IMR-90 (cell line): ENCODE measurements around the gene FOXL1. TPM values are rescaled to one million over a fixed set of nuclear protein-coding genes. Genes with fewer than 3 reads are reported as not detected.

Experiments used
- ATAC-seq: fragments of 200-7000 bp; cut with Tn5 transposase; 2 replicates; pipeline ENCODE4 v1.9.1; 2020; ENCODE audit warnings: low read depth, mild to moderate bottlenecking, moderate library complexity
- BruUV-seq: library from RNA; stranded (reverse); fragments of 400-500 nt; replicated peaks from 2 replicates; lab custom pipeline; 2021; lab: Mats Ljungman, UMichigan
- CTCF ChIA-PET: fragments of 300-600 bp; formaldehyde crosslinking; extraction: SDS; loops from one replicate; lab custom pipeline; 2021; ENCODE audit warnings: antibody characterized with exemption; lab: Yijun Ruan, JAX
- POLR2A ChIA-PET: fragments of 300-600 bp; sonication (Branson Sonifier 250); formaldehyde crosslinking; loops from one replicate; lab custom pipeline; 2022; ENCODE audit warnings: antibody characterized with exemption; ENCODE audit not compliant: unreplicated experiment; lab: Charles Lee
- DNase-seq: peaks from one replicate; pipeline ENCODE4 v3.0.0; 2013
- H2AFZ ChIP-seq: replicated peaks from 2 replicates; pipeline ENCODE3; 2013; ENCODE audit warnings: low read length, mild to moderate bottlenecking; ENCODE audit not compliant: poor library complexity
- H2AK5ac ChIP-seq: 2 replicates; pipeline ENCODE4 v1.6.1; 2013; ENCODE audit warnings: low read depth, low read length, inconsistent platforms
- H2AK9ac ChIP-seq: replicated peaks from 2 replicates; pipeline ENCODE3; 2013; ENCODE audit warnings: mild to moderate bottlenecking, low read depth, low read length, moderate library complexity; ENCODE audit not compliant: poor library complexity
- H2BK120ac ChIP-seq: 2 replicates; pipeline ENCODE4 v1.6.1; 2013; ENCODE audit warnings: low read depth, low read length, inconsistent platforms
- H2BK15ac ChIP-seq: 3 replicates; pipeline ENCODE4 v1.6.1; 2013; ENCODE audit warnings: low read depth, low read length, inconsistent platforms
- H2BK20ac ChIP-seq: 2 replicates; pipeline ENCODE4 v1.6.1; 2013; ENCODE audit warnings: low read depth, mild to moderate bottlenecking, inconsistent platforms, low read length, moderate library complexity
- H2BK5ac ChIP-seq: 2 replicates; pipeline ENCODE4 v1.6.1; 2013; ENCODE audit warnings: mild to moderate bottlenecking, low read depth, low read length, inconsistent platforms; ENCODE audit not compliant: poor library complexity, severe bottlenecking
- H3K14ac ChIP-seq: replicated peaks from 2 replicates; pipeline ENCODE4 v1.6.1; 2013; ENCODE audit warnings: low read depth, low read length, inconsistent platforms
- H3K18ac ChIP-seq: 2 replicates; pipeline ENCODE4 v1.6.1; 2013; ENCODE audit warnings: low read depth, low read length, control low read depth
- H3K23ac ChIP-seq: 2 replicates; pipeline ENCODE4 v1.6.1; 2013; ENCODE audit warnings: low read depth, low read length, inconsistent platforms
- H3K27ac ChIP-seq: 2 replicates; pipeline ENCODE4 v1.5.1; 2013; ENCODE audit warnings: mild to moderate bottlenecking, control low read depth, low read length; ENCODE audit not compliant: insufficient read depth
- H3K27me3 ChIP-seq: 2 replicates; pipeline ENCODE4 v1.6.1; 2013; ENCODE audit warnings: low read length; ENCODE audit not compliant: control insufficient read depth, insufficient read depth
- H3K36me3 ChIP-seq: 2 replicates; pipeline ENCODE4 v1.6.1; 2013; ENCODE audit warnings: low read length, mixed read lengths; ENCODE audit not compliant: control insufficient read depth, insufficient read depth
- H3K4ac ChIP-seq: 2 replicates; pipeline ENCODE4 v1.6.1; 2013; ENCODE audit warnings: low read depth, low read length, inconsistent platforms
- H3K4me1 ChIP-seq: 2 replicates; pipeline ENCODE4 v1.6.1; 2013; ENCODE audit warnings: low read length, mixed read lengths; ENCODE audit not compliant: control insufficient read depth, insufficient read depth
- H3K4me2 ChIP-seq: 2 replicates; pipeline ENCODE4 v1.6.1; 2013; ENCODE audit warnings: low read depth, mild to moderate bottlenecking, control low read depth, low read length, moderate library complexity
- H3K4me3 ChIP-seq: 2 replicates; pipeline ENCODE4 v1.5.1; 2013; ENCODE audit warnings: low read depth, mild to moderate bottlenecking, control low read depth, low read length, moderate library complexity; ENCODE audit not compliant: insufficient read depth
- H3K56ac ChIP-seq: 2 replicates; pipeline ENCODE4 v1.6.1; 2013; ENCODE audit warnings: low read length, inconsistent platforms; ENCODE audit not compliant: insufficient read depth; ENCODE audit errors: extremely low read depth
- H3K79me1 ChIP-seq, 2 experiments: 2 replicates each; pipeline ENCODE4 v1.6.1; 2013; ENCODE audit warnings: low read length in 2 of 2, inconsistent platforms in 1 of 2, low read depth in 1 of 2
- H3K9ac ChIP-seq: 2 replicates; pipeline ENCODE4 v1.6.1; 2013; ENCODE audit warnings: low read depth, low read length, control low read depth
- H3K9me1 ChIP-seq: 2 replicates; pipeline ENCODE4 v1.6.1; 2013; ENCODE audit warnings: low read length, inconsistent platforms; ENCODE audit not compliant: insufficient read depth
- H3K9me3 ChIP-seq: 2 replicates; pipeline ENCODE4 v1.6.1; 2013; ENCODE audit warnings: low read length; ENCODE audit not compliant: control insufficient read depth, insufficient read depth
- H4K20me1 ChIP-seq: 2 replicates; pipeline ENCODE4 v1.6.1; 2013; ENCODE audit warnings: low read length, inconsistent platforms; ENCODE audit not compliant: insufficient read depth
- H4K5ac ChIP-seq: 2 replicates; pipeline ENCODE4 v1.6.1; 2013; ENCODE audit warnings: mild to moderate bottlenecking, low read depth, low read length, control low read depth
- H4K8ac ChIP-seq, 2 experiments: 2 replicates each; pipeline ENCODE4 v1.6.1; 2013; ENCODE audit warnings: low read depth in 2 of 2, low read length in 2 of 2, control low read depth in 1 of 2, inconsistent platforms in 1 of 2
- H4K91ac ChIP-seq: 2 replicates; pipeline ENCODE4 v1.6.1; 2013; ENCODE audit warnings: low read depth, low read length, inconsistent platforms; ENCODE audit not compliant: insufficient read depth
- BHLHE40 ChIP-seq: fragments of 150-350 bp; IDR thresholded peaks from 2 replicates; pipeline ENCODE4 v1.6.1; 2016; ENCODE audit warnings: mild to moderate bottlenecking, low read depth, low read length
- CEBPB ChIP-seq: IDR thresholded peaks from 2 replicates; pipeline ENCODE4 v1.6.1; 2012; ENCODE audit warnings: low read depth, low read length, improper control_type of control experiment
- CHD1 ChIP-seq: IDR thresholded peaks from 2 replicates; pipeline ENCODE4 v1.6.1; 2012; ENCODE audit warnings: low read depth, low read length, improper control_type of control experiment
- CTCF ChIP-seq: conservative IDR thresholded peaks from 2 replicates; pipeline ENCODE4 v1.5.1; 2012; ENCODE audit warnings: mild to moderate bottlenecking, low read depth, low read length, improper control_type of control experiment
- ELK1 ChIP-seq: fragments of 150-350 bp; IDR thresholded peaks from 2 replicates; pipeline ENCODE4 v1.6.1; 2016; ENCODE audit warnings: low read depth, mild to moderate bottlenecking, low read length, moderate library complexity, borderline replicate concordance
- FOS ChIP-seq: fragments of 150-350 bp; IDR thresholded peaks from 2 replicates; pipeline ENCODE4 v1.6.1; 2016; ENCODE audit warnings: low read depth, low read length
- NFE2L2 ChIP-seq: fragments of 150-350 bp; IDR thresholded peaks from 2 replicates; pipeline ENCODE4 v1.6.1; 2016; ENCODE audit warnings: low read depth, mild to moderate bottlenecking, low read length
- POLR2A ChIP-seq: IDR thresholded peaks from 2 replicates; pipeline ENCODE4 v1.6.1; 2012; ENCODE audit warnings: mild to moderate bottlenecking, low read depth, low read length
- RAD21 ChIP-seq: IDR thresholded peaks from 2 replicates; pipeline ENCODE4 v1.6.1; 2012; ENCODE audit warnings: low read length, improper control_type of control experiment
- RCOR1 ChIP-seq: IDR thresholded peaks from 2 replicates; pipeline ENCODE4 v1.6.1; 2012; ENCODE audit warnings: mild to moderate bottlenecking, low read length, improper control_type of control experiment; ENCODE audit not compliant: insufficient replicate concordance
- RFX5 ChIP-seq: IDR thresholded peaks from 2 replicates; pipeline ENCODE4 v1.8.0; 2012; ENCODE audit warnings: low read depth, mild to moderate bottlenecking, low read length, moderate library complexity
- SMC3 ChIP-seq: fragments of 150-350 bp; IDR thresholded peaks from 2 replicates; pipeline ENCODE4 v1.6.1; 2016; ENCODE audit warnings: low read depth, mild to moderate bottlenecking, antibody characterized with exemption, low read length, moderate library complexity
- WGBS, 2 experiments: methylation state at CpG; one replicate each; pipeline versions ENCODE4 v1.1.5 to v1.1.7; 2013; ENCODE audit warnings: missing lambda C conversion rate in 2 of 2; ENCODE audit not compliant: insufficient read length in 1 of 2; ENCODE audit errors: extremely low coverage in 2 of 2; 5-methylcytosine and 5-hydroxymethylcytosine counted together
- dilution Hi-C: fragments of 300-500 bp; cut with HindIII; formaldehyde crosslinking; loops from one replicate; pipeline ENCODE4 v1.14.3; 2018; ENCODE audit warnings: low sequenced_read_pairs; ENCODE audit not compliant: unreplicated experiment
- in situ Hi-C: fragments of 300-500 bp; cut with MboI; formaldehyde crosslinking; loops from 3 replicates; pipeline ENCODE4 v1.14.3; 2019; ENCODE audit warnings: low sequenced_read_pairs, inconsistent platforms, mixed read lengths
- intact Hi-C: fragments of 100-400 bp; cut with micrococcal nuclease; formaldehyde crosslinking; loops from 2 replicates; pipeline ENCODE4 v1.10.0; 2022
- polyA plus RNA-seq, 3 experiments: library from polyadenylated mRNA; depleted of rRNA; stranded (reverse); fragments of >200 nt; gene quantifications; 2 replicates each; pipeline ENCODE4 v1.2.3, GENCODE V29; 2012; ENCODE audit warnings: low replicate concordance in 1 of 3
- total RNA-seq: library from RNA; depleted of rRNA; stranded (reverse); fragments of >200 nt; gene quantifications from 2 replicates; pipeline ENCODE4 v1.2.3, GENCODE V29; 2012
- TF ChIP-seq, protein P1 (sequence below): fragments of 150-350 bp; IDR thresholded peaks from 2 replicates; pipeline ENCODE4 v1.6.1; 2017; ENCODE audit warnings: mild to moderate bottlenecking, antibody characterized with exemption, low read length, low read depth

Gene FOXL1
- total and polyA plus RNA-seq, 2 of the 4 experiments (the other 2 are of a cell fraction): 15.2 to 25.8 TPM

GRCh38 chr16:86563469-86564345 lies 14.6 kb upstream of the FOXL1 start:
- ChIA-PET CTCF (interaction anchor here (0.6 to 2.0 kb wide), 10 partner anchors 12 to 715 kb away, joined by 3 to 18 read pairs (median 3); no protein-coding TSS in a partner anchor), POLR2A (no interaction called here)
- H3K18ac ChIP-seq: no peak overlapping the region
- no peak overlapping the region for H2AK9ac ChIP-seq
- no peak overlapping the region; the same call in 1 of the 2 replicates for H3K23ac ChIP-seq
- peak overlapping the region; percentile 80 for H3K4me2 ChIP-seq
- dilution Hi-C loops (no loop called here), intact Hi-C loops (loop anchor here (1.0 to 10.0 kb wide), 7 partner anchors 499 to 1071 kb away; partner anchors contain the start of gene FBXO31), in situ Hi-C loops (loop anchor here (5.0 kb wide), 1 partner anchor 714 kb away; no protein-coding TSS in a partner anchor)
- H3K27me3 ChIP-seq: no peaks in the 10 kb centered on the region
- H3K27ac ChIP-seq: 0 out of 2 replicates have a peak overlapping the region, but pooled peaks have one; percentile 18
- peaks cover 2% of the 10 kb centered on the region; the same call in 1 of the 2 replicates for H3K4me1 ChIP-seq
- H3K4me3 ChIP-seq: peak overlapping the region; percentile 32
- WGBS, 2 experiments: 0% methylated on average over 14 of the region's 41 CpGs; no CpG with 5 or more reads in 1 of the 2 experiments
- peak overlapping the region; percentile 66 for H2AFZ ChIP-seq
- peak overlapping the region; percentile 40 for H3K14ac ChIP-seq
- no peak overlapping the region for H2AK5ac ChIP-seq
- DNase-seq (peak; percentile 89), ATAC-seq (peak; percentile 70)
- peak overlapping the region in 1 of 2 experiments; percentile 38; a peak in 1 of 4 replicates for H4K8ac ChIP-seq
- H3K36me3 ChIP-seq: no peaks in the 10 kb centered on the region
- peak overlapping the region; percentile 61 for H3K9ac ChIP-seq
- H3K56ac ChIP-seq: no peak overlapping the region
- no peak overlapping the region for H4K5ac ChIP-seq
- peak overlapping the region; percentile 38; the same call in 1 of the 2 replicates for H2BK120ac ChIP-seq
- H3K79me1 ChIP-seq: peaks cover 0 to 5% of the 10 kb centered on the region in 2 experiments; a peak in 1 of 4 replicates
- no peak overlapping the region for H2BK20ac ChIP-seq
- BruUV-seq: no TSS peak
- H4K20me1 ChIP-seq: no peaks in the 10 kb centered on the region
- peak overlapping the region; percentile 29; the same call in 1 of the 2 replicates for H3K4ac ChIP-seq
- H4K91ac ChIP-seq: no peak overlapping the region
- H3K9me1 ChIP-seq: no peaks in the 10 kb centered on the region
- H2BK15ac ChIP-seq: 0 out of 3 replicates have a peak overlapping the region, but pooled peaks have one; percentile 2
- no peak overlapping the region for H2BK5ac ChIP-seq
- no peaks in the 10 kb centered on the region for H3K9me3 ChIP-seq
- TF ChIP-seq CHD1 (peak; percentile 92; the same call in 1 of the 2 replicates), RCOR1 (no peak), RFX5 (no peak), RAD21 (peak; percentile 100), SMC3 (peak; percentile 100), CEBPB (no peak), FOS (no peak), POLR2A (peak; percentile 67), BHLHE40 (peak; percentile 39; the same call in 1 of the 2 replicates), ELK1 (no peak), NFE2L2 (no peak), CTCF (peak; percentile 100)
- TF ChIP-seq, protein P1, sequence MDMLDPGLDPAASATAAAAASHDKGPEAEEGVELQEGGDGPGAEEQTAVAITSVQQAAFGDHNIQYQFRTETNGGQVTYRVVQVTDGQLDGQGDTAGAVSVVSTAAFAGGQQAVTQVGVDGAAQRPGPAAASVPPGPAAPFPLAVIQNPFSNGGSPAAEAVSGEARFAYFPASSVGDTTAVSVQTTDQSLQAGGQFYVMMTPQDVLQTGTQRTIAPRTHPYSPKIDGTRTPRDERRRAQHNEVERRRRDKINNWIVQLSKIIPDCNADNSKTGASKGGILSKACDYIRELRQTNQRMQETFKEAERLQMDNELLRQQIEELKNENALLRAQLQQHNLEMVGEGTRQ: no peak
